Measurements from ENCODE around the gene BORCS5.
"Not testable (repeated sequence)": the region's sequence is repeated elsewhere in the genome, so short reads cannot be mapped to it uniquely, and the experiment has no call there.

The BORCS5 gene

GRCh38 chr12:12336511-12336910 lies 20.4 kb upstream of the BORCS5 start:
- DNase-seq (ENCODE audit: low read depth), result no peak
- no peak for TF ChIP-seq CTCF (IDR thresholded peaks at IDR 0.05; ENCODE audit: low read length, missing control alignments)
- no peak overlapping the region for H3K4me3 ChIP-seq (replicated peaks; ENCODE audit: low read depth, low read length)

- no peak for TF ChIP-seq CTCF (IDR thresholded peaks at IDR 0.05; ENCODE audit: low read length, missing control alignments)
- peak; percentile 85 for DNase-seq (ENCODE audit: low read depth)
- H3K4me3 ChIP-seq (replicated peaks; ENCODE audit: low read depth, low read length), result peak overlapping the region; percentile 17
Observed at GRCh38 chr12:12338527-12339168, 18.2 kb upstream of the BORCS5 start.

- peak within 1 kb of the TSS; percentile 71 for H3K4me3 ChIP-seq (replicated peaks; ENCODE audit: low read depth, low read length)
- peak; percentile 19 for TF ChIP-seq CTCF (IDR thresholded peaks at IDR 0.05; ENCODE audit: low read length, missing control alignments)
- DNase-seq (ENCODE audit: low read depth), result peak; percentile 42
Observed at GRCh38 chr12:12349711-12350665, 6.9 kb upstream of the BORCS5 start, which contains the start of gene MANSC1. Gene MANSC1, minus strand, starts transcription at chr12:12350242. Its CDS starts 6,928 bp downstream, at chr12:12343314.

GRCh38 chr12:12350868-12351463 lies 5.9 kb upstream of the BORCS5 start:
- H3K4me3 ChIP-seq (replicated peaks; ENCODE audit: low read depth, low read length), result no peak overlapping the region
- no peak for DNase-seq (ENCODE audit: low read depth)
- no peak for TF ChIP-seq CTCF (IDR thresholded peaks at IDR 0.05; ENCODE audit: low read length, missing control alignments)

GRCh38 chr12:12351468-12352185 lies 5.3 kb upstream of the BORCS5 start:
- DNase-seq (ENCODE audit: low read depth); H3K4me3 ChIP-seq (replicated peaks; ENCODE audit: low read depth, low read length): not testable (repeated sequence)

- TF ChIP-seq CTCF (IDR thresholded peaks at IDR 0.05; ENCODE audit: low read length, missing control alignments), result no peak
- H3K4me3 ChIP-seq (replicated peaks; ENCODE audit: low read depth, low read length), result no peak overlapping the region
- DNase-seq (ENCODE audit: low read depth), result no peak
Observed at GRCh38 chr12:12353276-12353675, 3.6 kb upstream of the BORCS5 start.

All from fibroblast of pulmonary artery (primary cell).